CD4-positive, alpha-beta T cell treated with Interleukin-6 for 4 hours (primary cell): Measurements from ENCODE around the gene EFCAB8.
"Not testable (repeated sequence)": the region's sequence is repeated elsewhere in the genome, so short reads cannot be mapped to it uniquely, and the experiment has no call there.

Experiments used
- DNase-seq: peaks from one replicate; pipeline ENCODE4 v3.0.0-alpha.2; 2020; ENCODE audit warnings: mixed read lengths

The EFCAB8 gene

GRCh38 chr20:32912688-32913087 lies 54.0 kb downstream of the EFCAB8 start:
- DNase-seq: no peak

DNA sequence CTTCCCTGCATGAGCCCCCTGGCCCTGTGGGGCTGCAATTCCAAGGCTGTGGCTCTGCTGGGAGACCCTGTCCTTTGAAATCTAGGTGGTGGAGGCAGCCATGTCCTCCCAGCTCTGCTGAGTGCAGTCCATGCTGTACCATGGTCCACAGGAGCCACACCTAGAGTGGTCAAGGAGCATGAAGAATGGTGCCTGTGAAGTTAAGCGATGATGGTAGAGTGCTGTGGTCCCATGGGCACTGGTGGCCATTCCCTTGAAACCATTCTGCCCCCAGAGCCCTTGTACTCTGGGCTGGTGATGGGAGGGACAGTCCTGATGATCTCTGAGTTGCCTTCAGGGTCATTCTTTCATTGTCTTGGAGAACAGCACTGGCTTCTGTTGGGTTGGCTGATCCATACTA lies 55.3 kb downstream of the EFCAB8 start:
- no peak for DNase-seq

DNA sequence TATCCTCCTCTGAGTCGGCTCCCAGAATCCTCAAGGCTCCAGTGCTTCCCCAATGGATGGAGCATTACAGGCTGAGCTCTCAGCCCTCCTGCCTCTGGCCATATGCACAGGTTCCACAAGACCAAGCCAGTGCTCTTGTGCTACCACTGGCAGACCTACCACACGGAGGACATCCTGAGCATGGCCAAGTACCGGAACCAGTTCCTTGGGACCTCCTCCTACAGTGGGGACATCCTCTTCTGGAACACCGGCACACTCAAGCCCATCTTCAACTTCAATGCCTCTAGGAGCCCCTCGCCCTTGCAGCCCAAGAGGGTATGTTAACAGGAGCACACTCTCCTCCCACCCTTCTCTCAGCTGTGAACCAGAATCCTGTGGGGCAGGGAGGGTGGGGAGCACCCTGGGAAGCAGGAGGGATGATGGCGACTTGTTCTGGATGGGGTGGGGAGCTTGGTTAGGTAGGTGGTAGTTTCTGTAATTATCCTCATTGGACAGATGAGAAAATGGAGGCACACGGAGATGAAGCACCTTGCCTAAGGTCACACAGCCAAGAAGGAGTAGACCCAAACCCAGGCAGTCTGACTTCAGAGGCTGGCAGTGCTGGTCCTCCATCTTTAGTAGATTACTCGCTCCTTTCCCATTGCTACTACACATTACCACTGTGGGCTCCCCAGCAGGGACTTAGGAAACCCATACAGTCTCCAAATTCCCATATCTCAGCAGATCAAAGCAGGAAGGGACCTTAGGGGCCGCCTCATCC lies 58.6 kb downstream of the EFCAB8 start:
- DNase-seq: no peak

DNA sequence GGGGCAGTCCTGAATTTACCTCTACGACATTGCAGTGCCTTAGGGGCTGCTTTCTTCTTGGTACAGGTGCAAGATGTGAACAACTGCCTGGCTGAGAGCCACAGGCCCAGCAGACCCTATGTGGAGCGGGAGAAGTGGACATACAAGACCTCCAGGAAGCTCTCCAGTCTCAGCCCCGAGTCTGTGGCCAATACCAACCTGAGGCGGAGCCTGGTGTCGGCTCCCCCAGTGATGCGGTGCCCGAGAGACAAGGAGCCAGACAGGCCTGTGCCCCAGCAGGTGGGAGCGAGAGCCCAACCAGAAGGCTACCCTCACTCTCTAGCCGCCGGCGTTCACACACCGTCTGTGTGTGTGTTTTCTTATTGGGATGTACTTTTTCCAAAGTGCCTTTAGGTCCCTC lies 59.6 kb downstream of the EFCAB8 start:
- no peak for DNase-seq

DNA sequence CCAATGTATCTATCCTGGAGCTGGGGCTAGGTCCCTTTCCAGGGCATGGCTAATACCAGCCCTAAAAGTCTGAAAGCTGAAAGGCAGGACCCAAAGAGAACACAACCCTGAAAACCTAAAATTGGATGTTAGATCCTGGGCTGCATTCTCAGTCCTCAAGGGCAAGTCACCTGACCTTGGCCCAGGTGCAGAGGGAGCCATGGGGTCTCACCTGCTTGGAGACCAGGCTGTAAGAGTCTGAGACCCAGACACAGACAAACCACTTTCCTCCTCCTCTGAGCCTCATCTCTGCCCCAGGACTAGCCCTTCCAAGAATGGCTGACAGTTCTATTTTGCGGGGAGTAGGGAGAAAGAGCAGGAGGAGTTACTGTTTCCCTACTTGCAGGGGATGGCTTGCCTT lies 60.0 kb downstream of the EFCAB8 start:
- no peak for DNase-seq

DNA sequence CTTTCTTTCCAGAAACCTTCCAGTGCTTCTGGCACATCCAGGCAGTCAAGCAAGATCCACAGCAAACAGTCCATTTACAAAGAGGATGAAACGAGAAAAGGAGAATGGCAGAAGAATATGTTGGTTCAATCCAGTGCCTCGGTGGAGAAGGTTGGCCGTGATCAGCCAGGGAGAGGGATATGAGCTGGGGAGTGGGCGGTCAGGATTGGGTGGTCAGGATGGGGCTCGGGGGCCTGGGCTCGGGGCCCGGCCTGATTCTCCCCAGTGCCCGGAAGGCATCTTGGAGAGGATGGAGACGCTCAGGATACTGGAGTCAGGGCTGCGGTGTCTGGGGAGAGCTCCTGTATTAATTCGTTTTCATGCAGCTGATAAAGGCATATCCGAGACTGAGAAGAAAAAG lies 61.3 kb downstream of the EFCAB8 start:
- DNase-seq: no peak

DNA sequence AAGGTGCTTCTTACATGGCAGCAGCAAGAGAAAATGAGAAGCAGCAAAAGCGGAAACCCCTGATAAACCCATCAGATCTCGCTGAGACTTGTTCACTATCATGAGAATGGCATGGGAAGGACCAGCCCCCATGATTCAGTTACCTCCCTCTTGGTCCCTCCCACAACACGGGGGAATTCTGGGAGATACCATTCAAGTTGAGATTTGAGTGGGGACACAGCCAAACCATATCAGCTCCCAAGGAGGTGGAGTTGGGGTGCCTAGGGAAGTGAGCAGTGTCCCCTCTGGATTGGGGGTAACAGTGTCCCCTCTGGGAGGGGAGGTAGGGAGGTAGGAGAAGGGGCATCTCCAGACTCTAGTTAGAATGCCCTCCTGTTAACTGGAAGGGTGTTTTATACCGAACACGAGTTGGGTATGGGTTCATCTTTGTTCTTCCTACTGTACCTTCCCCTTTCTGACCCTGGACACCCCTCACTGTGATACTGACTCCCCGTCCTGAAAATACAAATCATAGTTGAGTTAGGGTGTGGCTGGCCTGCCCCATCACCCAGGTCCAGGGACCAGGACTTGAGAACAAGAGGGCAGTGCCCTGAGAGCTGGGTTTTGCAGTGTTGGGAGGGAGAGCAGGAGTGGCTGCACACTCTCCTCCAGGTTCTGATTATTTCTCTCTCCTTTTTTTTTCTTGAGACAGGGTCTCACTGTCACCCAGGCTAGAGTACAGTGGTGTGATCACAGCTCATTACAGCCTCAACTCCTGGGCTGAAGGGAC lies 62.0 kb downstream of the EFCAB8 start:
- no peak for DNase-seq

DNA sequence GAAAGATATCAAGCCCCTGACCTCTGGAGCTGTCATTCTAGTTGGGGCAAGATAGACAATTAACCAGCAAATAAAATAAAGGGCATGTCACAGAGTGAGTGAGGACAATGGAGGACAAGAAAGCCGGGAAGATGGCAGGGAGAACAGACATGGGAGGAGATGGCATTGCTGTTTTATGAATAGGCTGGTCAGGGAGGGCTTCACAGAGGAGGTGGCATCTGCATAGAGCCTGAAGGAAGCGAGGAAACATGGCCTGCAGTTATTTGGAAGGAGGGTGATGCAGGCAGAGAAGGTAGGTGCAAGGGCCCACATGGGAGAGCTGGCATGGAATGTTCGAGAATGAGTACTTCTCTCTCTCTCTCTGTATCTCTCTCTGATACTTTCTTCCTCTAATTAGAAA lies 63.7 kb downstream of the EFCAB8 start:
- DNase-seq: no peak

- DNase-seq: no peak
Observed at GRCh38 chr20:32924781-32925180, 66.1 kb downstream of the EFCAB8 start.

GRCh38 chr20:32925481-32926196 lies 66.9 kb downstream of the EFCAB8 start:
- DNase-seq: no peak

- DNase-seq: no peak
Observed at GRCh38 chr20:32929162-32929561, 70.4 kb downstream of the EFCAB8 start.

- DNase-seq: no peak
Observed at GRCh38 chr20:32930181-32930580, 71.5 kb downstream of the EFCAB8 start.

DNA sequence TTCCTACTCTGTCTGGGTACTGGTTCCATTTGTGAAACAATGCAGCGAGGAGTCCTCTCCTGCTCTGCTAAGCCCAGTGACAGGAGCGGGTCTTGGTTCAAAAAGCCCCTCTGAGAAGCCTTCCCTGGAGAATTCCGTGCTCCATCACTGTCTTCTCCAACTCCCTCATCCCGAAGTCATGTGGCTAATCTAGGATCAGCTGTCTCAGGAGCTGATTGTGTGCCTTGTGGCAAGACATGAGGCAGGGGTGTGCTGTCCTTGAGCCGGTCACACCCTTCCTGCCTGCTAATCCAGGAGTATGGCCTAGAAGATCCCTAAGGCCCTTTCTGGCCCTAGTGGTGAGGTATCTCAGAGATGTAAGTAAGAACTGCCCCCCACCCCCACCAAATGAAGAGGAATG lies 72.0 kb downstream of the EFCAB8 start:
- DNase-seq: no peak

DNA sequence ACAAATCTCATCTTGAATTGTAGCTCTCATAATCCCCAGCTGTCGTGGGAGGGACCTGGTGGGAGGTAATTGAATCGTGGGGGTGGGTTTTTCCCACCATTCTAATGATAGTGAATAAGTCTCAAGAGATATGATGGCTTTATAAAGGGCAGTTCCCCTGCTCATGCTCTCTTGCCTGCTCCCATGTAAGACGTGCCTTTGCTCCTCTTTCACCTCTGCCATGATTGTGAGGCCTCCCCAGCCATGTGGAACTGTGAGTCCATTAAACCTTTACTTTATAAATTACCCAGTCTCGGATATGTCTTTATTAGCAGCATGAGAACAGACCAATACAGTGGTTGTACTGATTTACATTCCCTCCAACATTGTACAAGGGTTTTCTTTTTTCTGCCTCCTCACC lies 75.9 kb downstream of the EFCAB8 start:
- DNase-seq: no peak

DNA sequence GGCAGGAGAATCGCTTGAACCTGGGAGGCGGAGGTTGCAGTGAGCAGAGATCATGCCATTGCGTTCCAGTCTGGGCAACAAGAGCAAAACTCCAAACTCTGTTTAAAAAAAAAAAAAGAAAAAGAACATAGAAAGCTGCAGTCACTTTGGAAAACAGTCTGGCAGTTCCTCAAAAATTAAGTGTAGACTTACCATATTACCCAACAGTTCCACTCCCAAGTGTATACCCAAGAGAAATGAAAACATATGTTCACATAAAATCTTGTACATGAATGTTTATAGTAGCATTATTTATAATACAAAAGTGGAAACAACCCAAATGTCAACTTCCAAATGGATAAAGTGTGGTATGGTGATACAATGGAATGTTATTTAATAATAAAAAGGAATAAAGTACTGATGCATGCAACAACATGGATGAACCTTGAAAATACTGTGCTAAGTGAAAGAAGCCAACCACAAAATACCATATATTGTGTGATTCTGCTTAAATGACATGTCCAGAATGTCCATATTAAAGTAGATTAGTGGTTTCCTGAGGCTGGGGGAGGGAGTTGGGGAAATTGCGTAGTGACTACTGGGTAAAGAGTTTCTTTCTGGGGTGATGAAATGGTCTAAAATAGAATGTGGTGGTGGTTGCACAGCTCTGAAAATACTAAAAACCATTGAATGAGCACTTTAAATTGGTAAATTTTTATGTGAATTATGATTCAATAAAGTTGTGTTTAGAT lies 82.6 kb downstream of the EFCAB8 start:
- no peak for DNase-seq

GRCh38 chr20:32943490-32944052 lies 84.8 kb downstream of the EFCAB8 start:
- no peak for DNase-seq

DNA sequence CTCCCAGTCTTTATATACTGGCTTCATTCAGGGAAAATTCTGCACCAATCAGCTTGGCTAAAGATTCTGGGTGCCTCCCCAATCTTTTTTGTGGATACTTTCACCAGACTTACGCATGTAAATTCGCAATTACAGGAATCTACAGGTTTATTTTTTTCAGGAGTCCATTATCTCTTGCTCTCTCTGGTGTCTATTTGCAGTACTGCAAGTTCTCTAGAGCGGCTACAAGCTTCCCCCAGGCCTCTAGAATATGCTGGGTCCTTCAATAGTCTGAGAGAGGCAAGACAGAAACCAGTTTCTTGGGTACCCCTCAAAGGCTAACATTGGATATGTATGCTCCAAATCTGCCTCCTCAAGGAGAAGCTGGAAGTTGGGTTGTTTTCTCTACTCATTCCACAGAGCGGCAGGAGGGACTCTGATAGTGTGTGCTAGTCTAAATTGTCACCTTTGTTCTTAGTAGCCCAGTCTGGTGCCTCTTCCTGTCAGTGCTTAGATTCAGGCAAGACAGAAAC lies 87.0 kb downstream of the EFCAB8 start:
- peak; percentile 45 for DNase-seq

- DNase-seq: no peak
Observed at GRCh38 chr20:32946629-32947028, 87.9 kb downstream of the EFCAB8 start.

DNA sequence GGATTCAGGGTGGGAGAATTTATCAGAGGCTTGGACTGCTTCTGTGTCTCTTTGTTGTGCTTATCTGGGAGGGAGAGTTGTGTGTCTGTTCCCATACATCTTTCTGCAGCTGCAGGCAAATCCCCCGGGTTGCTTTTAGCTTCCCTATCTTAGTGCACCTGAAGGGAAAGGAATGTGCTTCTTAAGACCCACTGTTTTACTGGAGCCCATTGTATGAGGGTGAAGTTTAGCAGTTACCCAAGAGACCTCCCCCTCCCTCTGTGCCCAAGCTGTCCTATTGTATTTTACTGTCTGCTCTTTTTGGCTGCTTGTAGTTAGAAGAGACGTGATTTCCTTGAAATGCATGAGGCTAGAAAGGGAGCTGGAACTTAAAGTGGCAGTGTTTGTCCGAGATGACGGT lies 91.8 kb downstream of the EFCAB8 start:
- DNase-seq: not testable (repeated sequence)

DNA sequence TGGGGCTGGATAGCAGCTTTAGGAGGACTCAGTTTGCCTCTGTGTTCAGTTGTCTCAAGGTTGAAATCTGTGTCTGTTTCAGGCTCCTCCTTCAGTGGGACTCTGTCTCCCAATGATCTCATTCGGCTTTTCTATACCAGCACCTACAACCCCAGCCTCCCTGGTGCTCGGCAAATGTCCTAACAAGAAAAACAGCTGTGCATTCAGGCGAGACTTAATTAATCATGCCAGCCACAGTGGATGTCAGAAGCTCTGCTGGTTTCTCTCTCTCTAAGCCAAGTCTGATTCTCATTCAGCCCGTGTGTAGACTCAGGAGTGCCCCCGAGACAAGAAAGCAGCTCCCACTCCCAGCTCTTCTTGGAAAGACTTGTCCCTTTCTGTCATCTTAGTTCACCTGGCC lies 98.7 kb downstream of the EFCAB8 start:
- no peak for DNase-seq

GRCh38 chr20:32958574-32958973 lies 99.9 kb downstream of the EFCAB8 start:
- no peak for DNase-seq
